Jurkat, Clone E6-1 (cell line): ENCODE results near the gene SH3GL3.

ENCODE experiments used
- DNase-seq: peaks from one replicate; pipeline ENCODE4 v3.0.0-alpha.2; 2011; ENCODE audit warnings: low read depth, low spot score
- H3K4me3 ChIP-seq: 2 replicates; pipeline ENCODE4 v1.5.1; 2011; ENCODE audit warnings: mild to moderate bottlenecking, low read length, control low read depth, moderate library complexity

The SH3GL3 gene

DNA sequence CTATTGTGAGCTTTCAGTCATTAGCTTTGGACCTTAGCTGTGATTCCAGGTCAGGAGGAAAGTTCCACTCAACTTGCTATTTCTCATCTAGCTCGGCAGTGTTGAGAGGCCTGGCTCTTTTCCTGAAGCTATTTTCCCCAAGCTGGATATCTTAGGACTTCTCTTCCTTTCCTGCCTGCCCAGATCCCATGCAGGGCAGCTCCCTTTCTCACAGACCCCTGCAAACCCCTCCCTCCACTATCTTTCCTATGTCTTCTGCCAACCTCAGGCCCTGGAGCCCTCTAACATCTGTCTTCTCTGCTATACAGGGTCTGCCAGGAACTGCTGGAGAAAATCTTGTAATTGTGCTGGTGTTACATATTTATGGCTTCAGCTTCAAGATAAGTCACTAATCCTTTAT is 49.6 kb downstream of the SH3GL3 start:
- no peak for DNase-seq
- no peak overlapping the region for H3K4me3 ChIP-seq

- no peak overlapping the region for H3K4me3 ChIP-seq
These were observed 51.2 kb downstream of the SH3GL3 start for GRCh38 chr15:83498374-83498773.

GRCh38 chr15:83498801-83499200 is 51.7 kb downstream of the SH3GL3 start:
- no peak overlapping the region for H3K4me3 ChIP-seq
- no peak for DNase-seq

More at GRCh38 chr15:83498374-83498773, 51.2 kb downstream of the SH3GL3 start:
- DNase-seq = no peak

GRCh38 chr15:83499476-83499875 is 52.3 kb downstream of the SH3GL3 start:
- H3K4me3 ChIP-seq = no peak overlapping the region
- DNase-seq = no peak

GRCh38 chr15:83503595-83504364 is 56.6 kb downstream of the SH3GL3 start:
- H3K4me3 ChIP-seq = no peak overlapping the region
- no peak for DNase-seq

- no peak overlapping the region for H3K4me3 ChIP-seq
- no peak for DNase-seq
These were observed 57.2 kb downstream of the SH3GL3 start for GRCh38 chr15:83504365-83504764.

DNA sequence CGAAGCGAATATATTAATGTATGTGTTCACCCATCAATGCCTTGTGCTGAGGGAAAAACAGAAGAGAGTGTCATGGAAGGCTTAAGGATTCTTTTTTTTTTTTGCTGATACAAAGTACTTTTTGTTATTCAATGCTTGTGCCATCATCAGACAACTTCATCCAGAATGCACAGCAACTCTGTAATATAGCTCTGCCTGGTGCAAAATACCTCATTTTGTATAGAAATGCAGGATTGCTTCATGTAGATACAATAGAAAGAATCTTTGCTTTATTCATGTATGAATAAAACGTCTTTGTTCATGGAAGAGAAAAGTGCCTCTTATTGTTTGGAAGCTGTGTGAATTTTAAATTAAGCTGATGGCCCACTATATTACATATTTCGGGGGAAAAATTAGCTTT is 62.9 kb downstream of the SH3GL3 start:
- DNase-seq = no peak
- no peak overlapping the region for H3K4me3 ChIP-seq

DNA sequence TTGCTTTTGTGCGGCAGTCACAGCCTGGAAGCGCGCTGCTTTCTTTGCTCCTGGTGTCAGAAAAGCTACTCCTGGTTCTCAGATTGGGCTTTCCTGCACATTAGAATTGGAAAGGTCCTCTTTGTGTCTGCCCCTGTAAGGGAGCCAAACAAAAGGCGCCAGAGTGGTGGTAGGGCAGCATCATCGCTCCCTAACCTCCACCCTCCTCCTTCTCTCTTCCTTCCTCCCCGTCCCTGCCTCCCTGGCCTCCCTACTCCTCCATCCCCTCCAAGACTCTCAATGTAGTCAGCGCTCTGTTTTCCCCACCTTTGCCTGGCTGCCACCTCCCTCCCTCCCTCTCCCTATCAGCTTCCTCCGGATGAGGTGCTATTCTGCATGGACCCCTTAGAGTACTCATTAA is 65.3 kb downstream of the SH3GL3 start:
- DNase-seq = no peak
- H3K4me3 ChIP-seq = no peak overlapping the region

DNA sequence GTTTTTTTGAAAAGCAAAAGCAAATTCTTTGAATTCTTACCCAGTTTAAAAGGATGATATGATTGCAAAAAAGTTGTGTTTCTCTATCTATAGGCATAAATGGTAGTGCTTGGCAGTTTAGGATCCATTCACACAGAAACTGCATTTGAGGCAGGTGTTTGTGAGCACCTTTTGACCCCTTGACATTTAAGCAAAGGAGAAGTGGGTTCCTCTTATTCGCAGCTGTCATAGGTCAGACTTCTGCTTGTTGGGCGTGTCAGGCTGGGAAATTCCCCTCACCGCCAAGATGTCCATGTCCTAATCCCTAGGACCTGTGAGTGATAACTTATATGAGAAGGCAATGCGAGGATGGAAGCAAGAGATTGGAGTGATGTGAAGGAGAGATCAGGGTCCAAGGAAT is 67.4 kb downstream of the SH3GL3 start:
- DNase-seq = no peak
- no peak overlapping the region for H3K4me3 ChIP-seq

DNA sequence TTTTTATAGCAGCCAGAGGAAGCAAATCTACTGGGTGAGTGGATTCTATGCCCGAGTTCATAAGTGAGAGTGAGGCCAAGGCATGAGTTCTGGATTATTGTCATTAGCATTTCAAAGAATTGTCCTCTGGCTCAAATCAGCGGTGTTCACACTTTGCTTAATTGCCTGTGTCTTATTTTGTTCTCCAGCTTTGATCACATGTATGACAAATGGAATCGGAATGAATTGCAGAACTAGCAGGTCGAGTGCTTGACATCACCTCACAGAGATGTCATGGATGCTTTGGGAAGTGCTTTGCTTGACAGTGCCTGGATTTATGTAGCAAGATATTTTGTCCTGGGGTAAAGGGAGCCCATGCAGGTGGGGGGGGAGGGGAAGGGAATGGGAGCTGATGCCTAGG is 68.0 kb downstream of the SH3GL3 start:
- no peak for DNase-seq
- H3K4me3 ChIP-seq = no peak overlapping the region

GRCh38 chr15:83516935-83517334 is 69.8 kb downstream of the SH3GL3 start:
- DNase-seq = no peak
- no peak overlapping the region for H3K4me3 ChIP-seq

DNA sequence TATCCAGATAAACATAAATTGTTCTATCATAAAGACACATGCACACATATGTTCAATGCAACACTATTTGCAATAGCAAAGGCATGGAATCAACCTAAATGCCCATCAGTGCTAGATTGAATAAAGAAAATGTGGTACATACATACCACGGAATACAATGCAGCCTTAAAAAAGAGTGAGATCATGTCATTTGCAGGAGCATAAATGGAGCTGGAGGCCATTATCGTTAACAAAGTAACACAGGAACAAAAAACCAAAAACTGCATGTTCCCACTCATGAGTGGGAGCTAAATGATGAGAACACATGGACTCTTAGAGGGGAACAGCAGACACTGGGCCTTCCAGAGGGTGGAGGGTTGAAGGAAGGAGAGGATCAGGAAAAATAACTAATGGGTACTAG is 79.2 kb downstream of the SH3GL3 start:
- H3K4me3 ChIP-seq = no peak overlapping the region
- no peak for DNase-seq

DNA sequence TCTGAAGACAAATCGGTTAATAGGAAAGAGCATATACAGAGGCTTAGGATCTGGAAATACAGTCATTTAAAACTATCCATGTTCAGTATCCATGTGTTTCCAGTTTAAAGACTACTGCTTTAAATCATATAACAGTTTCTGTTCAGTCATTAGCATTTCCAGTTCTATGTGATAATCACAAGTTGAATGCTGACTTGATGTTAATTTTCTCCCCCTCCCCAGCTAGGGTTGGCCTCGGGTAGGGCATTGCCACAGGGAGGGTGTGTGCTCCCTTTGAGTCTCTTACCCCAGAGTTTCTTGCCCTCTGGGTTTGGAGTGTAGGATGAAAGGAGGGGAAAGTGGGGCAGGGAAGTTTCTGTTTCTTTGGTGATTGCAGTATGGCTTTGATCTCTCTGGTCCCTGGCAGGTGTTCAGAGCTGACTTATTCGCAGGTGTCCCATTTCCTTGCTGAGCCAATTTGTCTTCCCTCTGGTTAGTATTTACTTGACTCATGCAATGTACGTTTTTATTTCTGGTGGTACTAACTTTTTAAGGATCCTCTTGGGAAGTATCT is 86.3 kb downstream of the SH3GL3 start:
- peak; percentile 93 for DNase-seq
- H3K4me3 ChIP-seq = no peak overlapping the region

DNA sequence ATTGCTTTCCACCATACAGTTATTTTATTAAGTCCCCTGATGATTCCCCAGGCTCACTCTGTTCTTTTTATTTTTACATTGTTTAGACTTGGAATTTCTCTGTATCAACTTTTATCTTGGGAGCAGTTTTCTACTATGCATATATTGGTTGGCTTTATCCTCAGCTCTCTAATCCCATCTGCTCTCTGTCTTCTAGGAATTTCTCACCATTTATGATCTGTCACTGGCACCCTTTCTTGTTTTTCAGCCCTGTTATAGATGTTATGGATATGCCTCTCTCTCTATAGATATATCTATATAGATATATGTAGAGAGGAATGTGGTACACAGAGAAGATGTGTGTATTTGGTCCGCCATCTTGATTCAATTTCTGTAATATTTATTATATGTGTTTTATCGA is 90.5 kb downstream of the SH3GL3 start:
- no peak overlapping the region for H3K4me3 ChIP-seq
- no peak for DNase-seq

- DNase-seq = no peak
- H3K4me3 ChIP-seq = no peak overlapping the region
These were observed 91.5 kb downstream of the SH3GL3 start for GRCh38 chr15:83538682-83539081.

- no peak for DNase-seq
- no peak overlapping the region for H3K4me3 ChIP-seq
These were observed 98.8 kb downstream of the SH3GL3 start for GRCh38 chr15:83545804-83546511.

DNA sequence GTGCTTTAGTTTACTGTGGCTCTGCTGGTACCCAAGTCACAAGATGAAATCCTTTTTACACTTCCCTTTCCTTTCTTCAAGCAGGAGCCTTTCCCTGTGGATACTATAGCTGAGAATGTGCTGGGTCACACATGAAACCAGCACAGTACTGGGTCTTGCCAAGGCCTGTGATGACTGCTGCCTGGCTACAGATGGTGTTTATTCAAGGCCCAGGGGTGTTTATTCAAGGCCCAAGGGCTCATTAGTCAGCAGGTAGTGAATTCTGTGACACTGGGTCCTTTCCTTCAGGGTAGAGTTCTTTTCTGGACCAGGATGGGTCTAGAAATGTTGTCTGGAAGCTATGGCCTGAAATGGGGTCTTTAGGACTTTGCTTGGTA is 99.4 kb downstream of the SH3GL3 start:
- DNase-seq = no peak
- H3K4me3 ChIP-seq = no peak overlapping the region

- H3K4me3 ChIP-seq = no peak overlapping the region
- DNase-seq = no peak
These were observed 100.0 kb downstream of the SH3GL3 start for GRCh38 chr15:83547168-83547567.

DNA sequence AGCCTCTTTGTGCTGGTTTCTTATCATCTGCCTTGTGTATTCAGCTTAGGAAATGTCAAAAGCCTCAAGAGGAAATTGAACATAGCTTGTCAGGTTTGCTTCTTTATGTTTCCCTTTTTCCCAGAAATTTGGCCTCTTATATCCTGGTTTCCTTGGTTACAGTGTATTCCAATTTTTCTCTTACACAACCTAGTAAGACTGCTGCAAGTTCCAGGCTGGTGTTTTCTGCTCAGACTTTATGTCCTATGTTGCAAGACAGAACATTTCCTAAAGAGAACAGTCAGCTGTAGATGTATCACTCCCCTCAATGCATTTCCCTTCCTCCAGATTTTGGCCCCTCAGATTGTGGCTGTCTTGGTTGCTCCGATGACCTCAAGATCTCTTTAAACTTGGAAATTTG is 102.5 kb downstream of the SH3GL3 start:
- DNase-seq = no peak
- no peak overlapping the region for H3K4me3 ChIP-seq

GRCh38 chr15:83554558-83554957 is 107.4 kb downstream of the SH3GL3 start:
- no peak for DNase-seq
- H3K4me3 ChIP-seq = no peak overlapping the region

DNA sequence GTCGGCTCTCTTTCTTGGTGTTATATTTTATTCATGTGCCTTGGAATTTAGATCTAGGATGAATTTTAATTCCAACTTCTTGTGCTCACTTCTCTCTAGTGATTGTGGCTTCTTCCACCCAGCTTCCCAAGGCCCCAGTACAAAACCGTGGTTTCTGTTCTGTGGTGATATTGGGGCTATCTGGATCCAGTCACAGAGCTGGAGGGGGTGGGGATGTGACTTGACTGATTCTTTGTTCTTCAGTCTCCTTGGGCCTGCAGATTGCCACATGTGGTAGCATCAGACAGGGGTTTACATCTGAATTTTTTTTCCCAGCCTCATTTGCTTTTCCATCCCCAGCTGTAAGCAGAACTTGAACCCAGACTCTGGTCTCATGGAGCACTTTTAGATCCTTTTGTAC is 108.2 kb downstream of the SH3GL3 start:
- H3K4me3 ChIP-seq = no peak overlapping the region
- no peak for DNase-seq
